Stimulated activated CD8-positive, alpha-beta memory T cell treated with anti-CD3 and anti-CD28 coated beads, Interleukin-2, amount 100 ng/mL, for 48 hours (primary cell): Measurements from ENCODE around the gene WDR93.

Experiments used
- DNase-seq, 2 donors: peaks; one replicate each; pipeline ENCODE4 v3.0.0-alpha.2; 2020; ENCODE audit warnings: low read depth in 2 of 2

Gene WDR93

GRCh38 chr15:89790206-89790605 is 99.6 kb downstream of the WDR93 start:
- no peak for DNase-seq

GRCh38 chr15:89790661-89791060 is 100.0 kb downstream of the WDR93 start:
- DNase-seq, result no peak

GRCh38 chr15:89792106-89792805 is 101.6 kb downstream of the WDR93 start:
- DNase-seq, result no peak
